IPS-18c (cell line): Measurements from ENCODE around the gene DCAF8.

Experiments used
- H3K4me3 ChIP-seq: 2 replicates; pipeline ENCODE4 v1.7.0; 2013; ENCODE audit warnings: low read depth, mild to moderate bottlenecking, low read length, moderate library complexity; ENCODE audit not compliant: insufficient read depth
- H3K9me3 ChIP-seq: one replicate; pipeline ENCODE4 v1.6.1; 2013; ENCODE audit warnings: mild to moderate bottlenecking, low read length, moderate library complexity; ENCODE audit not compliant: control insufficient read depth, insufficient read depth

Gene DCAF8

GRCh38 chr1:160193832-160194736, 68.3 kb downstream of the DCAF8 start:
- no peaks in the 10 kb centered on the region for H3K9me3 ChIP-seq
- H3K4me3 ChIP-seq, result no peak overlapping the region

GRCh38 chr1:160193091-160193819, 69.1 kb downstream of the DCAF8 start:
- H3K4me3 ChIP-seq, result no peak overlapping the region
- H3K9me3 ChIP-seq, result no peaks in the 10 kb centered on the region

- H3K4me3 ChIP-seq, result no peak overlapping the region
- peaks cover 2% of the 10 kb centered on the region for H3K9me3 ChIP-seq
These were observed 70.1 kb downstream of the DCAF8 start for GRCh38 chr1:160192234-160192633.

- no peak overlapping the region for H3K4me3 ChIP-seq
These were observed 70.6 kb downstream of the DCAF8 start for GRCh38 chr1:160191756-160192155.

GRCh38 chr1:160189649-160190625, 72.4 kb downstream of the DCAF8 start, which contains the start of gene CASQ1:
Gene CASQ1 (plus strand): TSS chr1:160190575. CDS start chr1:160190752, 177 bp downstream.
- Histone ChIP-seq H3K4me3 (no peak within 1 kb of the TSS), H3K9me3 (peaks cover 2% of the 10 kb centered on the region)

More at GRCh38 chr1:160191756-160192155, 70.6 kb downstream of the DCAF8 start:
- H3K9me3 ChIP-seq, result peaks cover 2% of the 10 kb centered on the region

DNA sequence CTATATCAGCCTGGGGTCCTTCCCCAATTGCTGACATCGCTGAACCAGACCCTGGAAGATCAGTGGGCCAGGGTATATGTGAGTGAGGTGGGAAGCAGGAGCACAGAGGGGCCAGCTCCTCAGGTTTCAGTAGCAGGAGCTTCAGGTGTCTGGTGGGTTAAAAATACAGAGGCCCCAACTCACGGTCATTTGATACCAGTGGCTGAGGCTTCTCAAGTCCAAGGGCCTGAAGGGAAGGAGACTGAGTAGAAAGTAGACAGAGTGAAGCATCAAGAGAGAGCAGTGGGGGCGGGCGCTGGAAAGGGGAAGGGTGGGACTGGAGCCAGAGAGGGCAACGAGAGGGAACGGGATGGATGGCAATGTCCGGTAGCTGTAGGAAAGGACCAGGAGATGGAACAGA, 74.0 kb downstream of the DCAF8 start:
- no peak overlapping the region for H3K4me3 ChIP-seq
- H3K9me3 ChIP-seq, result peaks cover 2% of the 10 kb centered on the region

GRCh38 chr1:160187407-160187806, 74.9 kb downstream of the DCAF8 start:
- no peak overlapping the region for H3K4me3 ChIP-seq

GRCh38 chr1:160186729-160187128, 75.6 kb downstream of the DCAF8 start:
- H3K9me3 ChIP-seq, result peaks cover 2% of the 10 kb centered on the region
- no peak overlapping the region for H3K4me3 ChIP-seq

More at GRCh38 chr1:160187407-160187806, 74.9 kb downstream of the DCAF8 start:
- peaks cover 2% of the 10 kb centered on the region for H3K9me3 ChIP-seq

DNA sequence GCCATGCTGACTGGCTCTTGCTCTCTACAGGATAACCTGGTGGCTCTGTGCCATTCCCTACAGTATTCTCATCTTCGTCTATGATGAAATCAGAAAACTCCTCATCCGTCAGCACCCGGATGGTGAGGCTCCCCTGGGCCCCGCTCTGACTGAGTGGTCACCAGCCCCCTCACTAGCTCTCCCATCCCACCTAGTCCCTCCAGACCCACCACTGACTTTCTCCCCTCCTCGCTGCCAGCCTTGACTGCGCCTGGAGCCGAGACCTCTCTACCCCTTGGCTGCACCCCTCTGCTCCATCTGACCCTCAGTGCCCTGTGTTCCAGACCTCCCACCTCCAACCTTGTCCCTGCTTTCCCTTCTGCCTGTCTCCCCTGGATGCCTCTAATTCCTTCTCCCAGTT, 76.1 kb downstream of the DCAF8 start:
- Histone ChIP-seq H3K9me3 (peaks cover 2% of the 10 kb centered on the region), H3K4me3 (no peak overlapping the region)

GRCh38 chr1:160179336-160179735, 83.0 kb downstream of the DCAF8 start:
- Histone ChIP-seq H3K4me3 (no peak overlapping the region), H3K9me3 (peaks cover 3% of the 10 kb centered on the region)

DNA sequence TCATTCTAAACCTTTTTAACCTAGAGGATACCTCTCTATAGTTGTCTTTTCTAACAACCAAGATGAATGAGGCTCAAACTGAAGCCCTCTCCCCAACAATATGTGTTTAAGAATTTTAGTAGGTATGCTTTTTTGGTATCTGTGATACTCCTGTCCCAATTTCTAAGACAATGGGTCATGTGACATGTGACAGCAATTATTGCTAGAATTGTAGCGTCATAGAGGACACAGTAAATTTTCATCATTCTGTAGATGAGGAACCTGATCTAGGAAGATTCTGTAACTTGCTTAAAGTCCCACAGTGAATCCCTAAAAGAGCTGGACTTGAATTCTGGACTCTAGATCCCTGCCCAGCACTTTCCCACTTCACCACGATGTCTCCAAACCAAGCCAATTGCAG, 83.6 kb downstream of the DCAF8 start:
- no peak overlapping the region for H3K4me3 ChIP-seq
- H3K9me3 ChIP-seq, result peaks cover 3% of the 10 kb centered on the region

GRCh38 chr1:160177667-160178066, 84.7 kb downstream of the DCAF8 start:
- Histone ChIP-seq H3K9me3 (peaks cover 3% of the 10 kb centered on the region), H3K4me3 (no peak overlapping the region)

DNA sequence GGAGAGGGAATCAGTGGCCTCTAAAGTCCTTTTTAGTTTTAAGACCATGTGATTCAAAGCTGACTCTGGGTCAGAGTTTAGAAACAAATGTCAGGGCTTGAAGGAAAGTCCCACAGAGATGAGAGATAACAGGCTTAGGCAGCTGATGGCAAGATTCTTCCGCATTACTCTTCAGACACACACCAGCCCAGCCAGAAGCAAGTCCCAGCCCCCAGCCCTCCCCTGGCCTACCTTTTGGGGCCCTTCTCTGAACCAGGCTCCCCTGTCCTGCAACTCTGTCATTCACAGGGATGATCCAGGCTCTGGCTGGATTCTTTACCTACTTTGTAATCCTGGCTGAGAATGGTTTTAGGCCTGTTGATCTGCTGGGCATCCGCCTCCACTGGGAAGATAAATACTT, 85.1 kb downstream of the DCAF8 start:
- peaks cover 3% of the 10 kb centered on the region for H3K9me3 ChIP-seq
- no peak overlapping the region for H3K4me3 ChIP-seq

DNA sequence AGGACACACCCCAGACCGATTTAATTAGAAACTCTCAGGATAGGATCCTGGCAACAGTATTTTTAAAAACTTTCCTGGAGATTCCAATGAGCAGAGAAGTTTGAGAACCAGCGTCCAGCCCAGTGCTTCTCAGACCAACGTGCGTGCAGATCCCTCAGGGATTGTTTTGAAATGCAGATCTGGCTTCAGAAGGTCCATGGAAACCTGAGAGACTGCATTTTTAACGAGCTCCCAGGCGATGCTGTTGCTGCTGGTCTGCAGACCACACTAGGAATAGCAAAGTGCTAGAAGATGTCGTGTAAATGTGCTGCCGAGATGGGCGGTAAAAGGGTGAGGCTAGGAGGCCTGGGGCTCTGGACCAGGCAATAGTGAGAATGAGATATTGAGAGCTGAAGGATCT, 90.4 kb downstream of the DCAF8 start:
- no peak overlapping the region for H3K4me3 ChIP-seq
- H3K9me3 ChIP-seq, result no peaks in the 10 kb centered on the region

DNA sequence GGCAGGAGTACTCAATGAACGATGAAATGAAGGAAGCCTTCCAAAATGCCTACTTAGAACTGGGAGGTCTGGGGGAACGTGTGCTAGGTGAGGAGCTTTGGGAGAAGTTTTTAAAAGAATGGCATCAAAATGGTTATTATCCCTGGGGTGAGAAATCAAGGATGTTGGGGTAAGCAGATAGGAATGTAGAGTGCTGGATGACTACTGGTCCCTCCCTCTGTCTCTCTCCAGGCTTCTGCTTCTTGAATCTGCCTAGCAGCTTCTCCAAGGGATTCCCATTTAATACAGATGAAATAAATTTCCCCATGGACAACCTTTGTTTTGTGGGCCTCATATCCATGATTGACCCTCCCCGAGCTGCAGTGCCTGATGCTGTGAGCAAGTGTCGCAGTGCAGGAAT, 91.0 kb downstream of the DCAF8 start:
- Histone ChIP-seq H3K9me3 (no peaks in the 10 kb centered on the region), H3K4me3 (no peak overlapping the region)

- Histone ChIP-seq H3K4me3 (no peak overlapping the region), H3K9me3 (no peaks in the 10 kb centered on the region)
These were observed 92.6 kb downstream of the DCAF8 start for GRCh38 chr1:160169553-160170399.
